Measurements from ENCODE around the gene PRPF39.

The PRPF39 gene

GRCh38 chr14:45094275-45094674 lies 10.4 kb downstream of the PRPF39 start:
- TF ChIP-seq CTCF (conservative IDR thresholded peaks at IDR 0.05; ENCODE audit: low read depth, low read length): no peak
- no peak for DNase-seq (ENCODE audit: low read depth)

GRCh38 chr14:45095143-45095542 lies 11.2 kb downstream of the PRPF39 start:
- no peak for DNase-seq (ENCODE audit: low read depth)
- no peak for TF ChIP-seq CTCF (conservative IDR thresholded peaks at IDR 0.05; ENCODE audit: low read depth, low read length)
- H3K4me3 ChIP-seq (ENCODE audit: low read length): no peak overlapping the region

More at GRCh38 chr14:45094275-45094674, 10.4 kb downstream of the PRPF39 start:
- no peak overlapping the region for H3K4me3 ChIP-seq (ENCODE audit: low read length)

DNA sequence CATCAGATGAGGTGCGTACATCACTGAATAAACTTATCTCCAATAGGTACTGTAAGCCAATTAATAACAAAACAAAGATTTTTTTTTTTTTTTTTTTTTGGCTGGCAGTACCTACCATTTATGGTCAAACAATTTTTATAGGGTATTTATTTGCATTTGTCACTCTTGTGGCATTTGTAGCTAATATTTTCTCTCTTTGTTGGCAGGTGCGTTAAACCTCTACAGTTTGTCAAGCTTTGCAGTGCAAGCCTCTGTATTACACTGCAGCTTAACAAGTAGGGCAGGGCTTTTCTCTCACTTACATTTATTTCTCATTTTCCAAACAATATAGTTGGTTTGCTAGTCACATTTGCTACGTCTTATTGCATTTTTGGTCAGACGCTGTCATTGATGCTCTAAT lies 12.3 kb downstream of the PRPF39 start:
- no peak overlapping the region for H3K4me3 ChIP-seq (ENCODE audit: low read length)
- no peak for DNase-seq (ENCODE audit: low read depth)
- TF ChIP-seq CTCF (conservative IDR thresholded peaks at IDR 0.05; ENCODE audit: low read depth, low read length): no peak

DNA sequence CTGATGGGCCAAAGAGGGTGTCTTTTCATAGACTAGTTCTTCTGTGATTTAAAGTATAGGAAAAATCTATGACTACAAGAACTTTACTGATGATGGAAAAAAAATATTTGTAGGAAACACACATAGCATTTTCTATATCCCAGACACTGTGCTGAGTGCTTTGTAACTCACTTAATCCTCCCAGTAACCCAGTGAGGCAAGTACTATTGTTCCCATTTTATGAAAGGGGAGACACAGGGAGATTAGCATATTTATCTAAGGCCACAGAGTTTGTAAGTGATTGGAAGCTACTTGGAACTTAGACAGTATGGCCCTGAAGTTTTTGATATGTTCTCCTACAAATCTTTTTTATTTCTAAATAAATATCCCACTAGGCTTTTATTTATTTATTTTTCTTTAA lies 19.9 kb downstream of the PRPF39 start:
- no peak for DNase-seq (ENCODE audit: low read depth)
- TF ChIP-seq CTCF (conservative IDR thresholded peaks at IDR 0.05; ENCODE audit: low read depth, low read length): no peak
- no peak overlapping the region for H3K4me3 ChIP-seq (ENCODE audit: low read length)

DNA sequence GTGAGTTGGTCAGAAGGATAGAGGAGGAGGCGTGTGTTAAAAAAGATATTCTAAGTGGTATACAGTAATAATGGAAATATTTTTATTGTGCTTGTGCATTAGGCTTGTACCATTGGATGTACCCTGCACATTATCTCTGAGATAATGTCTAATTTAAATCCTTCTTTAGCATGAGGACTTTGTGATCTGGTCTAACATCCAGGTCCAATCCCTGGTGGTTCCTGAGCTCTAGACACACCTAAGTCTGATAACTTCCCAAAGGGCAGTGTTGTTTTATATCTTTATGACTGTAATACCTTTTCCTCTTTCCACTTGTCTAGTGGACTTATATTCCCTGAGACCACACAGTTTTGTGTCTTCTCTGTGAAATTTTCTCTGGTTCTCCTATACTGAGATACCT lies 20.6 kb downstream of the PRPF39 start:
- no peak for DNase-seq (ENCODE audit: low read depth)
- H3K4me3 ChIP-seq (ENCODE audit: low read length): no peak overlapping the region
- no peak for TF ChIP-seq CTCF (conservative IDR thresholded peaks at IDR 0.05; ENCODE audit: low read depth, low read length)

- DNase-seq (ENCODE audit: low read depth): no peak
- no peak for TF ChIP-seq CTCF (conservative IDR thresholded peaks at IDR 0.05; ENCODE audit: low read depth, low read length)
- H3K4me3 ChIP-seq (ENCODE audit: low read length): no peak overlapping the region
Measured at GRCh38 chr14:45112896-45113781, 29.2 kb downstream of the PRPF39 start.

- no peak for TF ChIP-seq CTCF (conservative IDR thresholded peaks at IDR 0.05; ENCODE audit: low read depth, low read length)
- H3K4me3 ChIP-seq (ENCODE audit: low read length): no peak overlapping the region
- no peak for DNase-seq (ENCODE audit: low read depth)
Measured at GRCh38 chr14:45114327-45114726, 30.4 kb downstream of the PRPF39 start.

All from retinal pigment epithelial cell (primary cell).